AG04450 (cell line): Measurements from ENCODE around the gene PRPSAP1. TPM values are rescaled to one million over a fixed set of nuclear protein-coding genes. Genes with fewer than 3 reads are reported as not detected.
"Not testable (repeated sequence)": the region's sequence is repeated elsewhere in the genome, so short reads cannot be mapped to it uniquely, and the experiment has no call there.

ENCODE experiments used
- CTCF ChIA-PET: fragments of 300-600, 350-600 bp; formaldehyde crosslinking; extraction: SDS; loops from one replicate; lab custom pipeline; 2022; ENCODE audit warnings: antibody characterized with exemption, inconsistent platforms; lab: Charles Lee
- POLR2A ChIA-PET: fragments of 350-600 bp; formaldehyde crosslinking; extraction: SDS; loops from one replicate; lab custom pipeline; 2021; ENCODE audit warnings: antibody characterized with exemption, inconsistent platforms; lab: Yijun Ruan, JAX
- DNase-seq: peaks from one replicate; pipeline ENCODE4 v3.0.0-alpha.2; 2011; ENCODE audit warnings: low read depth, low spot score
- H3K27ac ChIP-seq: one replicate; pipeline ENCODE4 v1.5.1; 2012; ENCODE audit warnings: low read depth, low read length, control low read depth
- H3K27me3 ChIP-seq: one replicate; pipeline ENCODE4 v1.6.0; 2012; ENCODE audit warnings: low read length; ENCODE audit not compliant: control insufficient read depth, insufficient read depth
- H3K4me3 ChIP-seq: 2 replicates; pipeline ENCODE4 v1.5.1; 2011; ENCODE audit warnings: mild to moderate bottlenecking, low read depth, low read length, control low read depth
- H3K9me3 ChIP-seq: 2 replicates; pipeline ENCODE4 v1.5.1; 2012; ENCODE audit warnings: low read length; ENCODE audit not compliant: control insufficient read depth, insufficient read depth
- polyA plus RNA-seq: library from polyadenylated mRNA; depleted of rRNA; stranded (reverse); fragments of >200 nt; gene quantifications from 2 replicates; pipeline ENCODE4 v1.2.3, GENCODE V29; 2011
- TF ChIP-seq, protein P1 (sequence below): IDR thresholded peaks from 2 replicates; pipeline ENCODE4 v1.5.1; 2011; ENCODE audit warnings: low read depth, low read length, control low read depth, inconsistent platforms

The PRPSAP1 gene
- polyA plus RNA-seq, 1 experiment = 49.9 TPM

DNA sequence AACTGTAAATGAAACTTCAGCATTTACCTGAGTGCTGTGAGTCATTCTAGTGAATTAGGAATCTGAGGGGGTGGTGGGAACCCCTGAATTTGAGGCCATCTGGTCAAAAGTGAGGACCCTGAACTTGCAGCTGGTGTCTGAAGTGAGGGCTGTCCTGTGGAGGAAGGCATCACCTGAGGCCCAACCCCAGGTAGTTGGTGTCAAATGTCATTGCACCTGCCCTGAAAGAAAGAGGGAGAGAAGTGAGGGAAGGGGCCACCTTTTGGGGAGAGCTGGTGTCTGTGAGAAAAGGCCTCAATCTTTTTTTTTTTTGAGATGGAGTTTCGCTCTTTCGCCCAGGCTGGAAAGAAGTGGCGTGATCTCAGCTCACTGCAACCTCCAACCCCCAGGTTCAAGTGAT, 12.5 kb upstream of the PRPSAP1 start:
- ChIA-PET CTCF (interaction anchor here (0.6 to 3.0 kb wide), 3 partner anchors 11 to 24 kb away, joined by 3 to 12 read pairs (median 4); partner anchors contain the start of gene SPHK1), POLR2A (interaction anchor here (0.7 kb wide), 1 partner anchor 18 kb away, joined by 3 read pairs; no protein-coding TSS in a partner anchor)
- TF ChIP-seq, protein P1, sequence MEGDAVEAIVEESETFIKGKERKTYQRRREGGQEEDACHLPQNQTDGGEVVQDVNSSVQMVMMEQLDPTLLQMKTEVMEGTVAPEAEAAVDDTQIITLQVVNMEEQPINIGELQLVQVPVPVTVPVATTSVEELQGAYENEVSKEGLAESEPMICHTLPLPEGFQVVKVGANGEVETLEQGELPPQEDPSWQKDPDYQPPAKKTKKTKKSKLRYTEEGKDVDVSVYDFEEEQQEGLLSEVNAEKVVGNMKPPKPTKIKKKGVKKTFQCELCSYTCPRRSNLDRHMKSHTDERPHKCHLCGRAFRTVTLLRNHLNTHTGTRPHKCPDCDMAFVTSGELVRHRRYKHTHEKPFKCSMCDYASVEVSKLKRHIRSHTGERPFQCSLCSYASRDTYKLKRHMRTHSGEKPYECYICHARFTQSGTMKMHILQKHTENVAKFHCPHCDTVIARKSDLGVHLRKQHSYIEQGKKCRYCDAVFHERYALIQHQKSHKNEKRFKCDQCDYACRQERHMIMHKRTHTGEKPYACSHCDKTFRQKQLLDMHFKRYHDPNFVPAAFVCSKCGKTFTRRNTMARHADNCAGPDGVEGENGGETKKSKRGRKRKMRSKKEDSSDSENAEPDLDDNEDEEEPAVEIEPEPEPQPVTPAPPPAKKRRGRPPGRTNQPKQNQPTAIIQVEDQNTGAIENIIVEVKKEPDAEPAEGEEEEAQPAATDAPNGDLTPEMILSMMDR = no peak
- no peak for DNase-seq
- H3K4me3 ChIP-seq = no peak overlapping the region
- H3K27ac ChIP-seq = no peak overlapping the region
- no peaks in the 10 kb centered on the region for H3K9me3 ChIP-seq
- H3K27me3 ChIP-seq = no peaks in the 10 kb centered on the region

GRCh38 chr17:76365256-76365903, 11.7 kb upstream of the PRPSAP1 start:
- no peak overlapping the region for H3K4me3 ChIP-seq
- no peak overlapping the region for H3K27ac ChIP-seq
- DNase-seq = no peak
- TF ChIP-seq, protein P1 = no peak
- CTCF ChIA-PET = interaction anchor here (0.6 to 3.6 kb wide), 4 partner anchors 10 to 25 kb away, joined by 3 to 13 read pairs (median 8); partner anchors contain the start of genes PRPSAP1 and SPHK1
- POLR2A ChIA-PET = interaction anchor here (0.7 kb wide), 1 partner anchor 29 kb away, joined by 5 read pairs; no protein-coding TSS in a partner anchor
- H3K27me3 ChIP-seq = no peaks in the 10 kb centered on the region
- no peaks in the 10 kb centered on the region for H3K9me3 ChIP-seq

DNA sequence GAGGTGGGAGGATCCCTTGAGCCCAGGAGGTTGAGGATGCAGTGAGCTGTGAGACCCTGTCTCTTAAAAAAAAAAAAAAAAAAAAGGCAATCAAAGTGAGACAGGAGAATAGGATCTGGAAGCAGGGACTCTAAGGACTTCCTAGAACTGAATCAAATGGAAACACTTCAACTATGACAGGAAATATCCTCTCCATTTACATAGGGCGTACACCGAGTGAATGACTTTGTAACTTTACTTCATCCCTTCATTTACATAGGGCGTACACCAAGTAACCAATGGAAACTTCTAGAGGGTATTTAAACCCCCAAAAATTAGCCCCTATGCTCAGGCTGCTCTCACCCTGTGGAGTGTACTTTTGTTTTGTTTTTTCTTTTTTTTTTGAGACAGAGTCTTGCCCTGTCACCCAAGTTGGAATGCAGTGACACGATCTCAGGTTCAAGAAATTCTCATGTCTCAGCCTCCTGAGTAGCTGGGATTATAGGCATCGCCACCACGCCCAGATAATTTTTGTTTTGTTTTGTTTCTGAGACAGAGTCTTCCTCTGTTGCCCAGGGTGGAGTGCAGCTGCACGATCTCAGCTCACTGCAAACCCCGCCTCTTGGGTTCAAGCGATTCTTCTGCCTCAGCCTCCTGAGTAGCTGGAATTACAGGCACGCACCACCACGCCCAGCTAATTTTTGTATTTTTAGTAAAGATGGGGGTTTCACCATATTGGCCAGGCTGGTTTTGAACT, 9.6 kb upstream of the PRPSAP1 start:
- Histone ChIP-seq H3K27me3 (no peaks in the 10 kb centered on the region), H3K27ac (no peak overlapping the region), H3K4me3 (no peak overlapping the region), H3K9me3 (no peaks in the 10 kb centered on the region)
- CTCF ChIA-PET = interaction anchor here (0.6 to 3.6 kb wide), 3 partner anchors 10 to 41 kb away, joined by 3 to 13 read pairs (median 5); partner anchors contain the start of gene PRPSAP1
- DNase-seq = no peak
- POLR2A ChIA-PET = no interaction called here
- TF ChIP-seq, protein P1 = no peak

GRCh38 chr17:76360461-76360860, 6.7 kb upstream of the PRPSAP1 start:
- Histone ChIP-seq H3K9me3 (no peaks in the 10 kb centered on the region), H3K27ac (no peak overlapping the region), H3K27me3 (no peaks in the 10 kb centered on the region), H3K4me3 (no peak overlapping the region)
- ChIA-PET POLR2A (interaction anchor here (2.9 kb wide), 1 partner anchor 10 kb away, joined by 10 read pairs; no protein-coding TSS in a partner anchor), CTCF (no interaction called here)
- DNase-seq = no peak
- TF ChIP-seq, protein P1 = no peak

- H3K9me3 ChIP-seq, H3K27me3 ChIP-seq, DNase-seq, POLR2A ChIA-PET, H3K4me3 ChIP-seq, H3K27ac ChIP-seq, CTCF ChIA-PET: not testable (repeated sequence)
Observed at GRCh38 chr17:76359776-76360175, 6.1 kb upstream of the PRPSAP1 start.
